ENCODE results near the gene RECK.
"Not testable (repeated sequence)": the region's sequence is repeated elsewhere in the genome, so short reads cannot be mapped to it uniquely, and the experiment has no call there.

The RECK gene

GRCh38 chr9:36036780-36037548 is at the start of gene RECK:
TSS of gene RECK (plus strand) at chr9:36036913. CDS start at chr9:36036999, 86 bp downstream.
- peak; percentile 86 for DNase-seq (ENCODE audit: low spot score)

GRCh38 chr9:35990155-35990554 is 46.6 kb upstream of the RECK start:
- no peak for DNase-seq (ENCODE audit: low spot score)

GRCh38 chr9:35993136-35993535 is 43.6 kb upstream of the RECK start:
- DNase-seq (ENCODE audit: low spot score) = not testable (repeated sequence)

DNA sequence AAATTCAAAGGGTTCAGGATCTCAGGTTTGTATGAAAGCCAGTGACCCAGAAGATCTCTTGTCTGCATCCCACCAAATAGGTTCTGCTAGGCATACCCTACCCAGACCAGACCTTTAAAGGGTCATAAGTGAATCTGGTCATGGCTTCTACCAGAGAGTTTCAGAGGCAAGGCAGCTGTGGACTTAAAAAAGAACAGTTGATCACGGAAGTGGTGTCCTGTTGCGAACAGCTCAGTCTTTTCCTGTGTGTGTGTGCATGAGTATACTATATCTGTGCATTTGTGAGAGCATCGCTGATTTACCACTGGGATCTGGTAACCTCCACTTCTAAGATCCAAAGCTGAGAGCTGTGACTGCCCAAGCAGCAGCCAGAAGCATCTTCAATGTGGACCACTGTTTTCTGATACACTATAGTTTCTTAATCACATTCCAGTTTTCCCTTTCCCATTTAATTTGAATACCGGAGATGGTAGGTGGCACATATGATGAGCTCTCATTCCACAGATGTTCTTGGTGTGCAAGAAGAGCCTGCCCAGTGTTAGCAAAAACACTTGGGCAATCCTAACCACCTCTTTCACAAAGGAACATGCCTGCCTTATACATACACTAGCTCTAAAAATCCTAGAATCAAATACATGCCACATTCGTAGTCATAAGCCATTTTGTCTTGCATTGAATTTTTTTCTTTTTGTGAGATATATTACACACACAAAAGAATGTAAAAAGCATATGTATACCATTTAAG is 42.6 kb upstream of the RECK start:
- DNase-seq (ENCODE audit: low spot score) = no peak

DNA sequence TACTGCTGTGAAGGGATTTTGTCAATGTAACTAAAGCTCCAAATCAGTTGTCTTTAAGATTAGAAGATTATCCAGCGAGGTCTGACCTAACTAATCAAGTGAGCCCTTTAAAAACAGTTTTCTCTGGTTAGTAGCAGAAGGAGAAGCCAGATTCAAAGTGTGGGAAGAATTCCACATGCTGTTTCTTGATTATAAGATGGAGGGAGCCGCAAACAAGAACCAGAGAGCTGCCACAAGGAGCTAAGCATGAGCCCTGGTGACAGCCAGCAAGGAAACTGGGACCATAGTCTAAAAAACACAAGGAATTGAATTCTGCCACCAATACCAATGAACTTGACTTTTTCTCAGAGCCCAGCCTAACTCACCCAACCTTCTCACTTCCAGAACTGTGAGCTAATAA is 41.8 kb upstream of the RECK start:
- no peak for DNase-seq (ENCODE audit: low spot score)

DNA sequence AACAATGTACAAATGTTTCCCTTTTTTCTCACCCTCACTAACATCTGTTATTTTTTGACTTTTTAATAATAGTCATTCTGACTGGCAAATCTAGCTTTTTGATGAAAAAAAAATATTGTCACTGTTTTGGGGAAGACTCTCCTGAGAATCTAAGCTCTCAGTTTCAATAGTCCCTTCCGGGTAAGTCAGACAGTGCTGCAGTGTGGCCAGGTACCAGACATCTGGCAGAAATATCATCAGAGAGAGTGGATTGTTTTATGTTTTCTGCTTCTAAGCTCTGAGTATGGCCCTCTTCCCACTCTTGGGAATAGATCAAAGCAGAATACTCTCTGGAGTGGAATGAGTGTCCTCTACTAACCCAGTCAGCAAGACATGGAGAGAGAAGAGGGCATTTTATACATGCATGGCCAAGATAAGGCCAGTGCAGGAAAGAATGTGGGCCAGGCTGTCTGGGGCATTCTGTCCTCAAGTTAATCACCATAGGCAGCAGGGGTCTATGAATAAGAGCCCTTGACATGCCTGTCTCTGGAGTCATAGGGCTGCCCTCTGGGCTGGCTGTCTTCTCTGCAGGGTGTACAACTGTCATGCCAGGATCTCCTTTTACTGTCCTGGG is 40.2 kb upstream of the RECK start:
- DNase-seq (ENCODE audit: low spot score) = no peak

DNA sequence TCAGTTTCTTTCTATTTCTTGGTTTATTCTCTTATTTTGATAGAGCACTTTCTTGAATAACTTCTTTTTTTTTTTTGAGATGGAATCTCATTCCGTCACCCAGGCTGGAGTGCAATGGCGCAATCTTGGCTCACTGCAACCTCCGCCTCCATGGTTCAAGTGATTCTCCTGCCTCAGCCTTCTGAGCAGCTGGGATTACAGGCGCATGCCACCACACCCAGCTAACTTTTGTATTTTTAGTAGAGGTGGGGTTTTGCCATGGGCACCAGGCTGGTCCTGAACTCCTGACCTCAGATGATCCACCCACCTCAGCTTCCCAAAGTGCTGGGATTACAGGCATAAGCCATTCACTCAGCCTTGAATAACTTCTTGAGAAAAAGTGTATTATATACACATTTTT is 39.7 kb upstream of the RECK start:
- not testable (repeated sequence) for DNase-seq (ENCODE audit: low spot score)

GRCh38 chr9:35998333-35998732 is 38.4 kb upstream of the RECK start:
- no peak for DNase-seq (ENCODE audit: low spot score)

- no peak for DNase-seq (ENCODE audit: low spot score)
Measured at GRCh38 chr9:36005891-36006290, 30.8 kb upstream of the RECK start.

- DNase-seq (ENCODE audit: low spot score) = no peak
Measured at GRCh38 chr9:36006549-36007315, 30.0 kb upstream of the RECK start.

DNA sequence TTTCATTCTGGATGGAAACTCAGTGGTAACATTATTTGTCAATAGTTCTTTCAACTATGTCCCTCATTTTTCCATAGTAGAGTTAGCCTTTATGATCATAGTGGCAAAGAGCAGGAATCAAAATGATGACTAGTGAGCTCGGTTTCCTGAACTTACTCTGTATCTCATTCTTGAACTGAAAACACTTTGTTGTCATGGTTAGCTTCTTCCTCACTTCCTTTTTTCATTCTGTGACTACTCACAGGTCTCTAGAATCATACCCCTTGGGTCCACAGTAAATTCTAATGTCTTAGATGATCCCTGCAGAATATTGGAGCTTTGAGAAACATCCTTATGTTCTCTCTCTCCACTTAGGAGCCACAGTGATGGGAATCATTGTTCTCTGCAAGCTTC is 29.4 kb upstream of the RECK start:
- DNase-seq (ENCODE audit: low spot score) = no peak

GRCh38 chr9:36007852-36008251 is 28.9 kb upstream of the RECK start:
- no peak for DNase-seq (ENCODE audit: low spot score)

DNA sequence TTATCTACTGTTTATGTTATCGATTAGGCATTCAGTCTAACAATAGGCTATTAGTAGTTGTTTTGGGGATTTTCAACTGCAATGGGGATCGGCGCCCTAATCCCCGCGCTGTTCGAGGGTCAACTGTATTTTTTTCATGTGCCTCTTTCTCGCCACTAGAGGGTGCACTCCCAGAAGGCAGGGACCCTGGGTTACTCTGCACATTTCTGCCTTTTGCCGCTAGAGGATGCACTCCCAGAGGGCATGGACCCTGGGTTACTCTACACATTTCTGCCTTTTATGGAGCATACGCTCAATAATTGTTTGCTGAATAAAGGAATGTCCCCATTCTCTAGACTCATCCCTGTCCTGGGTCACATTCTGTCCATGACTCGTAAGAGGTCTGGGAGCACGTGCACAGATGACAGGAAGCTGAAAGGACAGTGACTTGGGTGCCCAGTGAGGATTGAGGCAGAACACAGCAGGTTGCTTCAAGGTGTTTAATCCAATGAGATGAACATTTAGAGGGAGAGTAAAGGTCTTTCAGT is 27.9 kb upstream of the RECK start:
- peak; percentile 31 for DNase-seq (ENCODE audit: low spot score)

GRCh38 chr9:36011379-36011778 is 25.3 kb upstream of the RECK start:
- no peak for DNase-seq (ENCODE audit: low spot score)

- no peak for DNase-seq (ENCODE audit: low spot score)
Measured at GRCh38 chr9:36017278-36017677, 19.4 kb upstream of the RECK start.

DNA sequence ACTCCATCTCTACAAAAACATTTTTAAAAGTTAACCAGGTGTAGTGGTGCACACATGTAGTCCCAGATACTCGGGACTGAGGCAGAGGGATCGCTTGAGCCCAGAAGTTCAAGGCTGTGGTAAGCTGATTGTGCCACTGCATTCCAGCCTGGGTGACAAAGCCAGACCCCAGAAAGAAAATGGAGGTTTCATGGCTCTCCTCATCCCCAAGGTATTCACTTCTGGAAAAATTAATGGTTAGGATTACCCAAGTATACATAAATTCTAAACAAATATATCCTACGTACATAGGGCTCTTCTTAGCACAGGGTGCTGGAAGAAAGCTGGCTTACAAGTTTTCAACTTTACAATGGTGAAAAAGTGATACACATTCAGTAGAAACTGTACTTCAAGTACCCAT is 18.6 kb upstream of the RECK start:
- DNase-seq (ENCODE audit: low spot score) = no peak

DNA sequence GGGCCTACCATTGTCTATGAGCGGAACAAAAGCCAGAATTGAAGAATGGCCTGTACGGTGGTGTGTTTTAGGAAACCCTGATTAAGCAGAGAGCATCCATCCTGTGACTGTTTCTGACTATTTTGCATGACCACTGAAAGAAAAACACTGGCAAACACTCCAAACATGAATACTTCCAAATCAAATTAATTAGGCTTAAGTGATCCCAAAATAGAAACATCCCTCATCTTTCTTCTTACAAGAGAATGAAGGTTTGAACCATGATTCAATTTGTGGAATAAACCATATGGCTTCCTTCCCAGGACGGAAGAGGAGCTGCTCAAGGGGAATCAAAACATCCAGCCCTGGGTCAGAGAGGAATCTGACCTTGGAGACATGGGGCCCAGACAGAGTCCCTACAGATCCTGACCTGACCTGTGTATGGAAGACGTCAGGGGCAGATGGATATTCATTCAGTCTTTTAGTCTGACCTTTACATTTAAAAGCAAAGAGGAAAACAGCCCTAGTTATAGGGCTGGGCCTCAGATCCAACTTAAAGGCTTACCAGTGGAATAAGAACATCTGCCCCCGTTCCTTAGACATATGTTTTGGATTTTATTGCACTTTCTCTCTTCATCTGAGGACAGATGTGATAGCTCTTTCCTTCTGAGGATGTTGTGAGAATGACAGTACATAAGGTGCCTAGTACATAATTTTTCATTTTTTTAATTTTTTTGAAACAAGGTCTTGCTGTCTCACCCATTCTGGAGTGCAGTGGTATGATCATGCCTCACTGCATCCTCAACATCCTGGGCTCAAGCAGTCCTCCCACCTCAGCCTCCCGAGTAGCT is 17.6 kb upstream of the RECK start:
- DNase-seq (ENCODE audit: low spot score) = no peak

- DNase-seq (ENCODE audit: low spot score) = no peak
Measured at GRCh38 chr9:36021968-36022367, 14.7 kb upstream of the RECK start.

DNA sequence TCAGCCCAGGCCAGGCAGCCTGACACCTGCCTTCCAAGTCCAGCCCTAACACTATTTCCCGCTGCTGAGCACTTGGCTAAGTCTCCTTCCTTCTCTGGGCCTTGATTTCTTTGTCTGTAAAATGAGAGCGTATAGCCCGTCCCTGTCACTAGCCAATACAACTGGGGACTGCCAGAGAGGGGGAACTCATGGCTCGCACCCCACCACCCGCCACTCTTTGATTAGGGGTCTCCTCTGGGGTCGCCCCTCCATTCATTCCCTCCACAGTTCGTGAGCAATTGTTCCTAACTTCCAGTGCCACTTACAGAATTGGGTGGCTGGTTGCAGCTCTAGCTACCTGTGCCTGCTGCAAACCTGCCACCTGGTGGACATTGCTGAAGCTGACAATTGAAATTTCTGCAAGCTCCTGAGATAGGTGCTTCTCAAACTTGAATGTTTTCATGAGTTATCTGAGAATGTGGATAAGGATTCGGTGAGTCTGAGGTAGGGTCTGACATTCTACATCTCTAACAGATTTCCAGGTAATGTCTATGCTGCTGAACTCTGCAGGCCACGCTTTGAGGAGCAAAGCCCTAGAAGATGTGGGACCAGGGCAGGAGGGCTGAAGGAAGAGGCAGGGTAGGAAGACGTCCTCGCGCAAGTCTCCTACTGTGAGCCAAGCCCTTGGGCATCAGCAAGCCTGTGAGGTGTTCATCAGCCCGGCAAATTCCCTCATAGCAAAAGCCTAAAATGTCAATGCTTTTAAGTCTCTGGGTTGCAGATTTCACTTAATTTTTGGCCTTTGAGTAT is 13.3 kb upstream of the RECK start:
- DNase-seq (ENCODE audit: low spot score) = peak; percentile 43

- no peak for DNase-seq (ENCODE audit: low spot score)
Measured at GRCh38 chr9:36025746-36026145, 11.0 kb upstream of the RECK start.

All from pons (tissue), 1 donor.